Subcutaneous adipose tissue (tissue), 4 donors: ENCODE measurements around the gene SLC26A11. TPM values are rescaled to one million over a fixed set of nuclear protein-coding genes. Genes with fewer than 3 reads are reported as not detected.

Experiments used
- CTCF ChIP-seq: fragments of 450-650 bp; IDR thresholded peaks from one replicate; pipeline ENCODE4 v1.5.1; 2016; ENCODE audit warnings: low read depth, mild to moderate bottlenecking, control low read depth, antibody characterized with exemption, moderate library complexity
- total RNA-seq, 4 donors: library from RNA; depleted of rRNA; stranded (reverse); fragments of >200 nt; gene quantifications; one replicate each; pipeline ENCODE4 v1.1.0, GENCODE V29; 2016

Gene SLC26A11
- total RNA-seq, 4 donors from 2014 or later = 4.7 to 31.4 (median 13.0) TPM

- no peak for TF ChIP-seq CTCF
Observed at GRCh38 chr17:80261895-80262279, 41.7 kb downstream of the SLC26A11 start.

- TF ChIP-seq CTCF = no peak
Observed at GRCh38 chr17:80262291-80262690, 42.1 kb downstream of the SLC26A11 start.

GRCh38 chr17:80262775-80263244, 42.6 kb downstream of the SLC26A11 start:
- TF ChIP-seq CTCF = no peak

GRCh38 chr17:80263253-80264204, 43.3 kb downstream of the SLC26A11 start:
- TF ChIP-seq CTCF = no peak

- TF ChIP-seq CTCF = no peak
Observed at GRCh38 chr17:80264205-80265075, 44.2 kb downstream of the SLC26A11 start.

- TF ChIP-seq CTCF = no peak
Observed at GRCh38 chr17:80265205-80266068, 45.2 kb downstream of the SLC26A11 start.
